ENCODE data around the gene RBP5.
A peak's percentile ranks its signal among the peaks of the same experiment; 100 is the strongest.

RBP5 gene, protein sequence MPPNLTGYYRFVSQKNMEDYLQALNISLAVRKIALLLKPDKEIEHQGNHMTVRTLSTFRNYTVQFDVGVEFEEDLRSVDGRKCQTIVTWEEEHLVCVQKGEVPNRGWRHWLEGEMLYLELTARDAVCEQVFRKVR

DNA sequence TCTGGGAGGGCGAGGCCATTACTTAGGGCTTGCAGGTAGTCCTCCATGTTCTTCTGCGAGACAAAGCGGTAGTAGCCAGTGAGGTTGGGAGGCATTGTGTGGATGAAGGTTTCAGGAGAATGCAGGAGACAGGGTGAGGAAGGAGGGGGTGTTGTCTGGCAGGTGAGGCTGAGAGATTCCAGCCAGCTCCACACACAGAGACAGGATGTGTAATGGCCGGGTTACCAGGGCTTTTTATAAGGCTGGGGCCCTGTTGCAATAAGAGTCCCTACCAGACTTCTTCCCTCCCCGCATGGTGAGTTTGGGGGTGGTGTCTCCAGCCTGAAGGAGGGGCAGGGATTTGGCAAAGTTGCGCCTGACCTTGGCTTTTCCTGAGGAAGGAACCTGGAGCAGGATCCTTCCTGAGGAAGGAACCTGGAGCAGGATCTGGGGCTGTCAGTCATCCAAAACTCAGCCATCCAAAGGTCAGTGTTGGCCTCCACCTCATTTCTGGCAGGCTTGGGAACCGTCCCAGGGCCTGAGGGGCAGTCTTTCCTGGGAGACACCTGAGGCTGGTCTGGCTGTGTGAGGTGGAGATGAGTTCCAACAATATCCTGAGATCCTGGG lies at the start of gene RBP5:
TSS of gene RBP5 (minus strand) at position 209 of the 606 bp plus-strand sequence. CDS start at position 95, 114 bp downstream.
- no peak for DNase-seq (ENCODE audit: low read depth in 3 of 3)

DNA sequence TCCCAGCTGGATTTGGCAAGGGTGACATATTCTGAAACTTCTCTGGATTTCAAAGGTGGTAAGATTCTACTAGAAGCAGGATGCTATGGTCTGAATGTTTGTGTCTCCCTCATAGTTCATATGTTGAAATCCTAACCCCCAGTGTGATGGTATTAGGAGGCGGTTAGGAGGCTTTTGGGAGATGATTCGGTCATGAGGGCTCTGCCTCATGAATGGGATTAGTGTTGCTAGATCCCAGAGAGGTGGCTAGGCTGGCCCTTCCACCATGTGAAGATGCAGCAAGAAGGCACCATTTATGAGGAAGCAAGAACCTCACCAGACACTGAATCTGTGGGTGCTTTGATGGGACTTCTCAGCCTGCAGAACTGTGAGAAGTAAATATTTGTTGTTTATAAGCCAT lies 49.8 kb upstream of the RBP5 start:
- no peak for DNase-seq (ENCODE audit: low read depth in 3 of 3)

- no peak for DNase-seq (ENCODE audit: low read depth in 3 of 3)
Measured at GRCh38 chr12:7176595-7176994, 47.9 kb upstream of the RBP5 start.

GRCh38 chr12:7175493-7175892 lies 46.8 kb upstream of the RBP5 start:
- no peak for DNase-seq (ENCODE audit: low read depth in 3 of 3)

- no peak for DNase-seq (ENCODE audit: low read depth in 3 of 3)
Measured at GRCh38 chr12:7171854-7172253, 43.2 kb upstream of the RBP5 start.

DNA sequence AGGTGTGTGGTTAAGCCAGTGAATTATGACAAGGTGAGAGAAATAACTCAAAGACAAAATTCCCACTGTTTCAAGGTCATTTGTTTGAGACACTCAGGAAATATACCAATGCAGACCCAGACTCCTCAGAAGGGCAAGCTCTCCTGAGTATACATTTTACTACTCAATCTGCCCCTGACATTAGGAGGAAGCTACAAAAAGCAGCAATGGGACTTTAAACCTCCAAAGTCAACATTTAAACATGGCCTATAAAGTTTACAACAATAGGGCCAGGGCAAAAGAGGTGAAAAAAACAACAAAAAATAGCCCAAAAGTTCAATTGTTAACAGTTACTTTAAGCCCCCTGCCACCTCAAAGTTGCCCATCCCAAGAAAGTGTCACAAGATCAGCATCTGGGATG lies 41.3 kb upstream of the RBP5 start:
- no peak for DNase-seq (ENCODE audit: low read depth in 3 of 3)

DNA sequence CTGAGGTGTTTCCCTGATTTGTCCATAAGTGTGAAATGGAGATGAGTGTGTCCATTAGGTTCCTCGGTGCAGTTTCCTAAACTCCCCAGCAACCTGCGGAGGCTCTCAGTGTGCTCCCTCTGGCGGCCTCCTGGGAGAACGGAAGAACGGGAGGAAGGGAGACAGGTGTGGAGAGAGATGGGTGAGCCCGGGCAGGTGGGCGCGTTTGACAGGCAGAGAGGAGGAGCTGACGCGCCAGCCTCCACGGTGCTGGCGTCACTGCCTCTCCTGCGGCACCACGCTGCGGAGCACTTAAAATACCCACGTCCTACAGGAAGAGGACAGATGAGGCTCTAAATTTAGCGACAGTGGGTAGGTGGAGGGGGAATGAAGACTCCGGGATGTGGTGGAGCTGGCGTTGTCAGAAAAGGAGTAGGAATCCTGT lies 34.0 kb upstream of the RBP5 start:
- peak in 2 of 3 experiments; percentile 4 to 22 for DNase-seq (ENCODE audit: low read depth in 3 of 3)

DNA sequence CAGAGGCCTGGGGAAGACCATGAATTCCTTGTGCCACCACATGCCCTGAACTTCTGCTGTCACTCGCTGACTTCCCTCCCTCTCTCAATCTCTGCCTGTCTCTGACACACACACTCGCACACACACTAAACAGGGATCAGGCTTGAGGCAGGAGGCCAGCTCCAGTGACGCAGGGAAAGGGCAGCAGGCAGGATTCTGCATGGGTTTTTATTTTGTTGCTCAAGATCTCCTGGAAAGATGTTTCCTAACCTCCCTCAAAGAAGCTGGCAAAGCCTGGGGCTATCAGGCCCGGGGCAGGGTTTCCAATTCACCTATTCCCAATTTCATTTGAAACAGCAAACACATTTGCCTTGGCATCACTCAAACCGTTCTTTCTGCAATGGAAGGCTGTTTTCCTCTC lies 33.1 kb upstream of the RBP5 start:
- DNase-seq (ENCODE audit: low read depth in 3 of 3), result no peak

GRCh38 chr12:7161327-7161726 lies 32.6 kb upstream of the RBP5 start:
- DNase-seq (ENCODE audit: low read depth in 3 of 3), result no peak

- no peak for DNase-seq (ENCODE audit: low read depth in 3 of 3)
Measured at GRCh38 chr12:7160183-7160582, 31.5 kb upstream of the RBP5 start.

- no peak for DNase-seq (ENCODE audit: low read depth in 3 of 3)
Measured at GRCh38 chr12:7158781-7159609, 30.3 kb upstream of the RBP5 start.

DNA sequence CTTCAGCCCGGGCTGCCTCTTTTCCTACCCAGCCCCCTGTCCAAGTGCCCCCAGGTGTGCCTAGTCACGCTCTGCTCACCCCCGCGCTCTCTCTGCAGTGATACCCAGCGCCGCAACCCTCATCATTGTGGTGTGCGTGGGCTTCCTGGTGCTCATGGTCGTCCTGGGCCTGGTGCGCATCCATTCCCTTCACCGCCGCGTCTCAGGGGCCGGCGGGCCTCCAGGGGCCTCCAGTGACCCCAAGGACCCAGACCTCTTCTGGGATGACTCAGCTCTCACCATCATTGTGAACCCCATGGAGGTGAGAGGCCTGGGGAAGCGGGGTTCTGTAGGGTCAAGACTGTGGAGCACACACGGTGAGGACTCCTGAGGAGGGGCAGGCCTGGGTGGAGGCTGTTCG lies 28.7 kb upstream of the RBP5 start:
- no peak for DNase-seq (ENCODE audit: low read depth in 3 of 3)

DNA sequence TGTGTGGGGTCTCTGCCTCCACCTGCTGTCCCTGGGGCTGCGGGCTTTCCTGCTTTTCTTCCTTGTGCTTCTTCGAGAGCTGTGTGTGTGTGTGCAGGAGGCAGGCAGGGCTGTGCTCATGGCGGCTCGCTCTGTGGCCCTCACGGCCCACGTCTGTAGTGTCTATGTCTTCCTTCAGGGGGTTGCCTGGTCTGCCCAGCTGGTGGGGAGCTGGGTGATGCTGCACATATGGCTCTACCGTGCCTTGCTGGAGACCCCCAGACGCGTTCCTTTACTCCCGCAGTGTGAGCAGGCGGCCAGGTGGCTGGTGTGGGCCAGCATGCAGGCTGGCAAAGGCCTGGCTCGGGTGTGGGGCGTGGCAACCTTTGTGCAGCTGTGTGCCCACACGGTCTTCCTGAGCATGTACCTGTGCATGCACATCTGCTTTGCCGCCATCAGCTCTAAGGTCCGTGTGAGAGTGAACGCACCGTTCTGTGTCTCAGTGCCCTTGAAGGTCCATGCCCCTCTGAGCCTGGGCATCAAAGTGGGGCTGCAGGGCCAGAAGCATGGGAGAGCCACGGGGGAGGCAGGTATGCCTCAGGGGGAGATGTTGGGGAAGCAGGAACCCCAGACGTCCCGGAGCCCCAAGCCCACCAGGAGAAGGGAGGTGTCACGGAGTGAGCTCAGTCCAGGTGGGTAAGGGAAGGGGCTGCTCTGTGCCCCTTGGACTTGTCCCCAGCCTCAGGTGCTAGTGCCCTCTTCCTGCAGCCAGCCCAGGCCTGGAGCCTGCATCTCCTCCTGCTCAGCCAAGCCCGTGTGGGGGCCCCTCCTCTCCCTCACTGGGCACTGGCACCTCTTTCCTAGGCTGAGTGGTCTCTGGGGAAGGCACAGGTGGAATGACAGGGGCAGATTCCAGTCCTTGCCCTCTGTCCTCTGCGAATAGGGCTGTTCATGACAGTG lies 27.8 kb upstream of the RBP5 start:
- no peak for DNase-seq (ENCODE audit: low read depth in 3 of 3)

GRCh38 chr12:7155471-7156034 lies 26.9 kb upstream of the RBP5 start:
- no peak for DNase-seq (ENCODE audit: low read depth in 3 of 3)

DNA sequence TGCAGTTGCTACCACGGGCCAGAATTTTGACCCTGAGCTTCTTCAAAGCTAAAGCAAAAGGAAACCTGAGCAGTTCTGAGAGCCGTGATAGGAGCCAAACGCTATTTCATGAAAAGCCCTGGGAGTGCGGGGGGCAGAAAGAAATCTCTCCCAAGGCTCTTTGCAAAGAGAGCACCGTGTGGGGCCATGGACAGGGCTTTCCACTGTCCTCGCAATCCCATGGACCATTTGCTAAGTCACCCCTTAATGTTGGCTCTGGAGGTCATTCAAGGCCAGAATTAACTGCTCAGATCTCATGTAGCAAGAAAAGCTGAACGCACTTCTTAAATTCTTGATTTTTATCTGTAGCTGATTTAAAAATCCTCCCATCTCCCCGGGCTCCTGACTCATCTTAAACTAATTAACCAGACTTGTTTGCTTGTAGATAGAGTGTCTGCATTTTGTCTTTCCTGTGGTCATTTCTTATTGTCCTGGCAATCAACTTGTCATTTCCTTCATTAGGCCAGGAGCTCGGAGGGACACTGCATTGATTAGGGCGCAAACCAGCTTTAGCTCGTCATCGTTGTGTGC lies 26.3 kb upstream of the RBP5 start:
- DNase-seq (ENCODE audit: low read depth in 3 of 3), result no peak

DNA sequence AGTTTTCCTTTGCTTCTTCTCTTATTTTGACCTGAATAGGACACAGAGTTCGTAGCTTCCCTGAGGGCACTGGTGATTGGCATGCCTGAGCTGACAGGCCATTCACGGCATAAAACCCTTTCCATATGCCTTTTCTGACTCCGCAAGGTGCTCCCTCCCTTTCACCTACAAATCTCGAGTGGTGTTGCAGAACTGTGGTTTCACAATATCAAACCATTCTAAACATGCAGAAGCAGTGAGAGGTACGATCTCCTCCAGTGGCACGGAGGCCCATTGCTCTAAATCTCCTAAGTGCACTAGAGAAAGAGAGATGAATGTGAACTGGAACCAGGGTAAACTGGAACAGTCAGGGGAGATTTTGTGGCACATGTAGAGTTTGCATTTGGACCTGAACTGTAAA lies 25.4 kb upstream of the RBP5 start:
- DNase-seq (ENCODE audit: low read depth in 3 of 3), result no peak

GRCh38 chr12:7152818-7153217 lies 24.1 kb upstream of the RBP5 start:
- DNase-seq (ENCODE audit: low read depth in 3 of 3), result no peak

- DNase-seq (ENCODE audit: low read depth in 3 of 3), result no peak
Measured at GRCh38 chr12:7151532-7151931, 22.8 kb upstream of the RBP5 start.

GRCh38 chr12:7150841-7151240 lies 22.2 kb upstream of the RBP5 start:
- DNase-seq (ENCODE audit: low read depth in 3 of 3), result no peak

DNA sequence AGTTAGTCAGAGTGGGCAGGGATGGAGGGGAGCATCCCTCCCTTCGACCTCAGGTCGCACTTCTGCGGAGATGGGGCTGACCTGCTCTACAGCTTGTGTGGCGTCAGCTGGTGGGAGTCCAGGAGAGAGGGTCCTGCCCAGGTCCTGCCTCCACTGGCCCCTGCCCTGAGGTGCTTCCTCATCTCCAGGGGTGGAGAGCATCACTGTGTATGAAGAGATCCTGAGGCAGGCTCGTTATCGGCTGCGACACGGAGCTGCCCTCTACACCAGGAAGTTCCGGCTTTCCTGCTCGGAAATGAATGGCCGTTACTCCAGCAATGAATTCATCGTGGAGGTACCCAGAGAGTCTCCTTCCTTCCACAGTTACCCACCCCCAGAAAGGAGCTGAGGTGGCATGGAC lies 21.7 kb upstream of the RBP5 start:
- no peak for DNase-seq (ENCODE audit: low read depth in 3 of 3)

DNA sequence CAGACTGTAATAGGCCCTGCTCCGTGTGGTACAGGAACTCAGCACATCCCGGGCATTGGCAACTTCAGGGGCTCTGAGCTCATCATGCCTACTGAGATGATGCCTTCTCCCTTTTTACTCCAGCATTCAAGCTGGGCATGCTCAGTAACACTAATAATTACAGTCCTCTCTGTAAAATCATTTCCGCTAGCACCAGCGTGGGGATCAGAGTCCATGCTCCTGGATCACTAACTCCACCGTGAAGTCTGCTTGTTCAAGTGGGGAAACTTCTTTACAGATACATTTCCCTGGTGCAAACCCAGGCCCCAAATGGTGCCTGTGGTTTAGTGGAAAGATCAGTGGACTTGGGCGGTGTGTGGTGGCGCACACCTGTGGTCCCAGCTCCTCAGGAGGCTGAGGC lies 18.2 kb upstream of the RBP5 start:
- DNase-seq (ENCODE audit: low read depth in 3 of 3), result no peak
